ENCODE results near the gene CUL5. TPM values are rescaled to one million over a fixed set of nuclear protein-coding genes. Genes with fewer than 3 reads are reported as not detected.
"Not testable (repeated sequence)": the region's sequence is repeated elsewhere in the genome, so short reads cannot be mapped to it uniquely, and the experiment has no call there.

The CUL5 gene
- total RNA-seq, 2 experiments from 2014 or later = 27.1 to 28.3 TPM

DNA sequence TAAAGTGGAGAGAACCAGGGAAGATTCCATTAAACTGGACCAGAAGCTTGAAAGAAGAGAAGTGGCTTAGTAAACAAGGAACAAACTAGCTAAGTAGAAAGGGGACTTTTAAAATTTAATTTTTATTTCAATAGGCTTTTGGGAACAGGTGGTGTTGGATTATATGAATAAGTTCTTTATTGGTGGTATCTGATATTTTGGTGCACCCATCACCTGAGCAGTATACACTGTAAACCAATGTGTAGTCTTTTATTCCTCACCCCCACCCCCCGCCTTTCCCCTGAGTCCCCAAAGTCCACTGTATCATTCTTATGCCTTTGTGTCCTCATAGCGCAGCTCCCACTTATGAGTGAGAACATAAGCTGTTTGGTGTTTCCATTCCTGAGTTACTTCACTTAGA, 120.1 kb downstream of the CUL5 start:
- CTCF ChIA-PET = no interaction called here
- no peak for DNase-seq

GRCh38 chr11:108131993-108132392, 123.3 kb downstream of the CUL5 start:
- peaks cover 32% of the 10 kb centered on the region for H3K36me3 Mint-ChIP-seq (ENCODE audit: low read depth)
- H3K4me3 Mint-ChIP-seq = no peak overlapping the region
- no peak overlapping the region for H3K27ac Mint-ChIP-seq
- DNase-seq = no peak
- peaks cover 12% of the 10 kb centered on the region for H3K4me1 Mint-ChIP-seq
- POLR2A ChIA-PET = interaction anchor here (0.6 to 1.1 kb wide), 2 partner anchors 11 to 115 kb away, joined by 3 read pairs; partner anchors contain the start of gene ACAT1
- no peaks in the 10 kb centered on the region for H3K27me3 Mint-ChIP-seq
- H3K9me3 Mint-ChIP-seq = no peaks in the 10 kb centered on the region
- CTCF ChIA-PET = no interaction called here

More for the DNA sequence above, 120.1 kb downstream of the CUL5 start:
- POLR2A ChIA-PET = interaction anchor here (1.2 kb wide), 1 partner anchor 16 kb away, joined by 3 read pairs; no protein-coding TSS in a partner anchor
- peaks cover 36% of the 10 kb centered on the region for H3K36me3 Mint-ChIP-seq (ENCODE audit: low read depth)
- H3K27me3 Mint-ChIP-seq = no peaks in the 10 kb centered on the region
- no peaks in the 10 kb centered on the region for H3K9me3 Mint-ChIP-seq
- no peak overlapping the region for H3K27ac Mint-ChIP-seq
- H3K4me3 Mint-ChIP-seq = no peak overlapping the region
- H3K4me1 Mint-ChIP-seq = peaks cover 23% of the 10 kb centered on the region

DNA sequence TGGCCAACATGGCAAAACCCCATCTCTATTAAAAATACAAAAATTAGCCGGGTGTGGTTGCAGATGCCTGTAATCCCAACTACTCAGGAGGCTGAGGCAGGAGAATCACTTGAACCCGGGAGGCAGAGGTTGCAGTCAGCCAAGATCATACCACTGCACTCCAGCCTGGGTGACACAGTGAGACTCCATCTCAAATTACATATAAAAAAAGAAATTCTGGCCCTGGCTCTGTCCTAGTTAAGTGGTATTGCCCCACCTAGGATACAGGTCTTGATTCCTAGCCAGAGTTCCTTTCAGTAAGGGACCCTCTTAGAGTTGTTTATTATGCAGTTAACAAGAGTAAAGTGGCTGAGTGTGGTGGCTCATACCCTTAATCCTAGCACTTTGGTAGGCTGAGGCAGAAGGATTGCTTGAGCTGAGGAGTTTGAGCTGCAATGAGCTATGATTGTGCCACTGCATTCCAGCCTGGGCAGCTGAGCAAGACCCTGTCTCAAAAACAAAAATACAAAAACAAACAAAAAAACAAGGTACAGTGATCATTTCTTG, 124.4 kb downstream of the CUL5 start:
- POLR2A ChIA-PET = interaction anchor here (0.6 to 1.1 kb wide), 2 partner anchors 12 to 114 kb away, joined by 3 read pairs; partner anchors contain the start of gene ACAT1
- H3K4me3 Mint-ChIP-seq, H3K9me3 Mint-ChIP-seq, DNase-seq, CTCF ChIA-PET, H3K27me3 Mint-ChIP-seq: not testable (repeated sequence)
- peaks cover 16% of the 10 kb centered on the region for H3K4me1 Mint-ChIP-seq
- peak overlapping the region; percentile 9 for H3K27ac Mint-ChIP-seq
- peaks cover 33% of the 10 kb centered on the region for H3K36me3 Mint-ChIP-seq (ENCODE audit: low read depth)

DNA sequence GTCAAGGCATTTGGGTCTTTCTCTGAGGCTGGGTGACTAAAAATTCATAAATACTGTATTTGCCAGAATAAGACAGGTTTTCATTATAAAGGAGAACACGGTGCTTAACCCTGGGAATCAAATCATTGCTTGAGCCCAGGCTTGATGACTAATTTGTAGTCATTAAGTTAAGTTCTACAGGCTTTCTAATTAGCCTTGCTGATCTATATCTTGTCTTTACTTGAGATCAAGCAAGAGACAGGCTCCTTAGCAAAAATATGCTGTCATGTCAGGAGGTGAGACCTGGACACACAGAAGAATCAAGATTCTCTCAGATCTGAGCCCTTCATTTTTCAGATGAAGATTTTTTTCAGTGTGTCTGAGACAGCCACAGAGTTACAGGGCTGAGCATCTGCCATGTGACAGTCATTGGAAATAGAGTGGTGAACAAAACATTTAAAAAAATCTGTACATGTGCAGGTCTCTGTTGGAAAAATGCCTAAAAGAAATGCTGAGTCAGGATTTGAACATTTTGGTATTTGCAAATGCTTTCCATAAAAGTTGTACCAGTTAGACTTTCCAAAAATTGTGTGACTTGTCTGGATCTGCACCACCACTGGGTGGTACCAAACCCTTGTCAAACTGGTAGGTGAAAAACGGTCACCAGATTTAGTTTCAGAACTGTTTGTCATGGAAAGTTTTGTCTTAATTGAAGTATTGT, 127.3 kb downstream of the CUL5 start:
- no peaks in the 10 kb centered on the region for H3K27me3 Mint-ChIP-seq
- POLR2A ChIA-PET = no interaction called here
- DNase-seq = peak; percentile 30
- peak overlapping the region; percentile 52 for H3K27ac Mint-ChIP-seq
- H3K9me3 Mint-ChIP-seq = no peaks in the 10 kb centered on the region
- peaks cover 47% of the 10 kb centered on the region for H3K36me3 Mint-ChIP-seq (ENCODE audit: low read depth)
- H3K4me3 Mint-ChIP-seq = no peak overlapping the region
- peaks cover 15% of the 10 kb centered on the region for H3K4me1 Mint-ChIP-seq
- CTCF ChIA-PET = no interaction called here

GRCh38 chr11:108137212-108137611, 128.5 kb downstream of the CUL5 start:
- ChIA-PET POLR2A (interaction anchor here (1.0 kb wide), 1 partner anchor 11 kb away, joined by 3 read pairs; no protein-coding TSS in a partner anchor), CTCF (no interaction called here)
- H3K4me1 Mint-ChIP-seq = peaks cover 15% of the 10 kb centered on the region
- peak overlapping the region; percentile 58 for H3K27ac Mint-ChIP-seq
- no peak overlapping the region for H3K4me3 Mint-ChIP-seq
- peaks cover 54% of the 10 kb centered on the region for H3K36me3 Mint-ChIP-seq (ENCODE audit: low read depth)
- no peaks in the 10 kb centered on the region for H3K27me3 Mint-ChIP-seq
- H3K9me3 Mint-ChIP-seq = no peaks in the 10 kb centered on the region
- no peak for DNase-seq

GRCh38 chr11:108142304-108142703, 133.6 kb downstream of the CUL5 start:
- Mint-ChIP-seq H3K27me3 (no peaks in the 10 kb centered on the region), H3K36me3 (ENCODE audit: low read depth) (peaks cover 72% of the 10 kb centered on the region), H3K4me1 (peaks cover 20% of the 10 kb centered on the region), H3K9me3 (no peaks in the 10 kb centered on the region), H3K27ac (no peak overlapping the region), H3K4me3 (no peak overlapping the region)
- ChIA-PET CTCF (no interaction called here), POLR2A (interaction anchor here (0.8 to 1.2 kb wide), 3 partner anchors 18 to 95 kb away, joined by 3 to 4 read pairs (median 3); no protein-coding TSS in a partner anchor)
- DNase-seq = no peak

- no peaks in the 10 kb centered on the region for H3K9me3 Mint-ChIP-seq
- ChIA-PET CTCF (interaction anchor here (1.0 to 1.4 kb wide), 2 partner anchors 26 to 34 kb away, joined by 3 to 4 read pairs; no protein-coding TSS in a partner anchor), POLR2A (interaction anchor here (0.9 to 1.2 kb wide), 4 partner anchors 13 to 82 kb away, joined by 3 to 4 read pairs (median 3); no protein-coding TSS in a partner anchor)
- no peak for DNase-seq
- peaks cover 19% of the 10 kb centered on the region for H3K4me1 Mint-ChIP-seq
- H3K27ac Mint-ChIP-seq = peak overlapping the region; percentile 71
- H3K27me3 Mint-ChIP-seq = no peaks in the 10 kb centered on the region
- peaks cover 82% of the 10 kb centered on the region for H3K36me3 Mint-ChIP-seq (ENCODE audit: low read depth)
- no peak overlapping the region for H3K4me3 Mint-ChIP-seq
These were observed 135.9 kb downstream of the CUL5 start for GRCh38 chr11:108144615-108145014.

GRCh38 chr11:108147150-108147549, 138.5 kb downstream of the CUL5 start:
- peaks cover 79% of the 10 kb centered on the region for H3K36me3 Mint-ChIP-seq (ENCODE audit: low read depth)
- H3K9me3 Mint-ChIP-seq = no peaks in the 10 kb centered on the region
- no peak for DNase-seq
- H3K27ac Mint-ChIP-seq = no peak overlapping the region
- no peaks in the 10 kb centered on the region for H3K27me3 Mint-ChIP-seq
- peaks cover 19% of the 10 kb centered on the region for H3K4me1 Mint-ChIP-seq
- no peak overlapping the region for H3K4me3 Mint-ChIP-seq
- CTCF ChIA-PET = no interaction called here
- POLR2A ChIA-PET = no interaction called here

DNA sequence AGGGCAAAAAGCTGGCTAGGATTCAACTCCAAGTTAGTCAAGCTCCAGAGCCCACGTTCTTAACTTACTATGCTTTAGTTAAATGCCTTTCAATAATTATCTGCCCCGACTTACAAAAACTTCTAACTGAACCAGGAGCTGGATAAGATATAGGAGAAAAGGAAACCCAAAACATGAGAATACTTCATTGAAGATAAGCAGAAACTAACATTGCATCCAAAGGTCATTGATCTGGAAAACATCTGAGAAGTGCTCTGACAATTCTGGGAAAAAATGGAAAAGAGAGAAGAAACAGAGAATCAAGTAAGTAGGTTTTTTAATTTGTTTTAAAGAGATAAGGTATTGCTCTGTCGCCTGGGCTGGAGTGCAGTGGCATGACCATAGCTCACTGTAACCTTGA, 139.9 kb downstream of the CUL5 start:
- no peak for DNase-seq
- peaks cover 18% of the 10 kb centered on the region for H3K4me1 Mint-ChIP-seq
- no peak overlapping the region for H3K27ac Mint-ChIP-seq
- peaks cover 72% of the 10 kb centered on the region for H3K36me3 Mint-ChIP-seq (ENCODE audit: low read depth)
- H3K4me3 Mint-ChIP-seq = no peak overlapping the region
- H3K9me3 Mint-ChIP-seq = no peaks in the 10 kb centered on the region
- H3K27me3 Mint-ChIP-seq = no peaks in the 10 kb centered on the region
- ChIA-PET POLR2A (interaction anchor here (0.8 to 1.3 kb wide), 2 partner anchors 7 to 11 kb away, joined by 3 read pairs; no protein-coding TSS in a partner anchor), CTCF (no interaction called here)

- Mint-ChIP-seq H3K9me3 (no peaks in the 10 kb centered on the region), H3K27ac (no peak overlapping the region)
- POLR2A ChIA-PET = interaction anchor here (1.3 kb wide), 1 partner anchor 69 kb away, joined by 3 read pairs; no protein-coding TSS in a partner anchor
These were observed 145.9 kb downstream of the CUL5 start for GRCh38 chr11:108154591-108154990.

More at GRCh38 chr11:108154591-108154990, 145.9 kb downstream of the CUL5 start:
- Mint-ChIP-seq H3K4me1 (no peaks in the 10 kb centered on the region), H3K27me3 (no peaks in the 10 kb centered on the region), H3K36me3 (ENCODE audit: low read depth) (peaks cover 61% of the 10 kb centered on the region), H3K4me3 (no peak overlapping the region)
- no peak for DNase-seq
- CTCF ChIA-PET = no interaction called here

Other genes with a start within 250 kb of the CUL5 start
- 10 to 100 TPM; 10.3 to 13.3 TPM for gene SLC35F2, start 150.1 kb upstream of the CUL5 start, total RNA-seq
- gene RAB39A, start 80.5 kb upstream of the CUL5 start, total RNA-seq = under 1 TPM in 1 of 2 experiments, not detected in 1; 0.28 TPM
- gene ACAT1, start 112.7 kb downstream of the CUL5 start, total RNA-seq = 10 to 100 TPM; 46.2 to 55.1 TPM
- gene NPAT, start 213.7 kb downstream of the CUL5 start, total RNA-seq = 10 to 100 TPM; 36.1 to 40.9 TPM
- 100 to 1,000 TPM; 130 to 144 TPM for gene ATM, start 214.2 kb downstream of the CUL5 start, total RNA-seq

Data from activated CD4-positive, alpha-beta memory T cell treated with anti-CD3 and anti-CD28 coated beads, Interleukin-2, amount 10 ng/mL, durations not matched to agents 7 days and 5 days (primary cell).